OCI-LY3 (cell line): ENCODE results near the gene SH3GL3.

Experiments
- H2AFZ ChIP-seq: fragments of 200-600, 300-600 bp; shearing (Covaris generic); 2 replicates; pipeline ENCODE4 v1.6.0; 2014; ENCODE audit warnings: antibody characterized with exemption, low read depth, low read length
- H3K27ac ChIP-seq: fragments of 200-600, 300-600 bp; sonication (generic); 2 replicates; pipeline ENCODE4 v1.5.1; 2014; ENCODE audit warnings: mild to moderate bottlenecking, low read length, moderate library complexity, mixed read lengths
- H3K27me3 ChIP-seq: fragments of 200-600, 300-600 bp; sonication (generic); 2 replicates; pipeline ENCODE4 v1.6.1; 2014; ENCODE audit warnings: low read depth, low read length, mixed read lengths
- H3K36me3 ChIP-seq: fragments of 200-600, 300-600 bp; sonication (generic); replicated peaks from 2 replicates; pipeline ENCODE3; 2014; ENCODE audit warnings: low read depth, low read length, mixed read lengths
- H3K4me1 ChIP-seq: fragments of 300-600, 200-600 bp; sonication (generic); 2 replicates; pipeline ENCODE4 v1.6.1; 2014; ENCODE audit warnings: low read length, mixed read lengths
- H3K4me2 ChIP-seq: fragments of 200-600, 300-600 bp; sonication (generic); 2 replicates; pipeline ENCODE4 v1.6.1; 2014; ENCODE audit warnings: low read length, mixed read lengths
- H3K4me3 ChIP-seq: fragments of 300-600, 200-600 bp; sonication (generic); 2 replicates; pipeline ENCODE4 v1.5.1; 2014; ENCODE audit warnings: antibody characterized with exemption, mild to moderate bottlenecking, low read length, moderate library complexity
- H3K79me2 ChIP-seq: fragments of 300-600, 200-600 bp; shearing (Covaris generic); 2 replicates; pipeline ENCODE4 v1.6.1; 2014; ENCODE audit warnings: mild to moderate bottlenecking, low read length, mixed read lengths
- H3K9ac ChIP-seq: fragments of 300-600, 200-600 bp; shearing (Covaris generic); 2 replicates; pipeline ENCODE4 v1.6.0; 2014; ENCODE audit warnings: mild to moderate bottlenecking, low read length, moderate library complexity
- H3K9me3 ChIP-seq: fragments of 200-600, 300-600 bp; shearing (Covaris generic); 2 replicates; pipeline ENCODE4 v1.6.1; 2014; ENCODE audit warnings: low read length, mixed read lengths; ENCODE audit not compliant: insufficient read depth
- H4K20me1 ChIP-seq: fragments of 200-600, 300-600 bp; sonication (generic); 2 replicates; pipeline ENCODE4 v1.6.1; 2016; ENCODE audit warnings: low read length, mixed read lengths; ENCODE audit not compliant: insufficient read depth
- EZH2phosphoT487 ChIP-seq: fragments of 200-600 bp; shearing (Covaris generic); IDR thresholded peaks from 2 replicates; pipeline ENCODE4 v1.6.1; 2018; ENCODE audit warnings: antibody characterized with exemption, mixed run types, low read depth
- TF ChIP-seq, protein P1 (sequence below): fragments of 200-600, 300-600 bp; sonication (generic); IDR thresholded peaks from 2 replicates; pipeline ENCODE4 v1.5.1; 2014; ENCODE audit warnings: antibody characterized with exemption, low read length, low read depth

Gene SH3GL3

DNA sequence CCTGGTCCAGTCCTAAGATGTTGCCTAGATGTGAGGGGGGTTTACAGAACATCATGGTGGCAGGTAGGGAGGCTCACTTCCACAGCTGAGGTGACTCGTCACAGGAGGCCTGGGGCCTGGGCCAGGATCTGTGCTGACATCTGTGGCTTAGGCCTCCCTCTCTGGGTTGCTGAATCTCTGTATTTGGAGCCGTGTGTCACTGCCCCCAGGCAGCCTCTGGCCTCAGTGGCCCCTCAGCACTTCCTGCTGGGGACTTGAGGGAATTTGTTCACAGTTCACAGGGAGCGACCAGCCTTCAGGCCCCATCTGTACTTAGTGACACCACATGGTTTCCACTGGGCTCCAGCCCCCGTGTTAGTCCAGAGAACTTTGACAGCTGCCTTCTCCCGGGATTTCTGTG is 165.1 kb downstream of the SH3GL3 start:
- no peaks in the 10 kb centered on the region for H3K4me1 ChIP-seq
- H3K27ac ChIP-seq, result no peak overlapping the region
- no peaks in the 10 kb centered on the region for H3K9me3 ChIP-seq
- TF ChIP-seq, protein P1, sequence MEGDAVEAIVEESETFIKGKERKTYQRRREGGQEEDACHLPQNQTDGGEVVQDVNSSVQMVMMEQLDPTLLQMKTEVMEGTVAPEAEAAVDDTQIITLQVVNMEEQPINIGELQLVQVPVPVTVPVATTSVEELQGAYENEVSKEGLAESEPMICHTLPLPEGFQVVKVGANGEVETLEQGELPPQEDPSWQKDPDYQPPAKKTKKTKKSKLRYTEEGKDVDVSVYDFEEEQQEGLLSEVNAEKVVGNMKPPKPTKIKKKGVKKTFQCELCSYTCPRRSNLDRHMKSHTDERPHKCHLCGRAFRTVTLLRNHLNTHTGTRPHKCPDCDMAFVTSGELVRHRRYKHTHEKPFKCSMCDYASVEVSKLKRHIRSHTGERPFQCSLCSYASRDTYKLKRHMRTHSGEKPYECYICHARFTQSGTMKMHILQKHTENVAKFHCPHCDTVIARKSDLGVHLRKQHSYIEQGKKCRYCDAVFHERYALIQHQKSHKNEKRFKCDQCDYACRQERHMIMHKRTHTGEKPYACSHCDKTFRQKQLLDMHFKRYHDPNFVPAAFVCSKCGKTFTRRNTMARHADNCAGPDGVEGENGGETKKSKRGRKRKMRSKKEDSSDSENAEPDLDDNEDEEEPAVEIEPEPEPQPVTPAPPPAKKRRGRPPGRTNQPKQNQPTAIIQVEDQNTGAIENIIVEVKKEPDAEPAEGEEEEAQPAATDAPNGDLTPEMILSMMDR, result no peak
- TF ChIP-seq EZH2phosphoT487, result no peak
- no peaks in the 10 kb centered on the region for H3K36me3 ChIP-seq
- H3K27me3 ChIP-seq, result 0 out of 2 replicates have a peak, but pooled peaks cover 2% of the 10 kb centered on the region
- H4K20me1 ChIP-seq, result no peaks in the 10 kb centered on the region
- H3K4me2 ChIP-seq, result no peak overlapping the region
- H2AFZ ChIP-seq, result no peak overlapping the region
- no peak overlapping the region for H3K4me3 ChIP-seq
- no peaks in the 10 kb centered on the region for H3K79me2 ChIP-seq
- no peak overlapping the region for H3K9ac ChIP-seq

DNA sequence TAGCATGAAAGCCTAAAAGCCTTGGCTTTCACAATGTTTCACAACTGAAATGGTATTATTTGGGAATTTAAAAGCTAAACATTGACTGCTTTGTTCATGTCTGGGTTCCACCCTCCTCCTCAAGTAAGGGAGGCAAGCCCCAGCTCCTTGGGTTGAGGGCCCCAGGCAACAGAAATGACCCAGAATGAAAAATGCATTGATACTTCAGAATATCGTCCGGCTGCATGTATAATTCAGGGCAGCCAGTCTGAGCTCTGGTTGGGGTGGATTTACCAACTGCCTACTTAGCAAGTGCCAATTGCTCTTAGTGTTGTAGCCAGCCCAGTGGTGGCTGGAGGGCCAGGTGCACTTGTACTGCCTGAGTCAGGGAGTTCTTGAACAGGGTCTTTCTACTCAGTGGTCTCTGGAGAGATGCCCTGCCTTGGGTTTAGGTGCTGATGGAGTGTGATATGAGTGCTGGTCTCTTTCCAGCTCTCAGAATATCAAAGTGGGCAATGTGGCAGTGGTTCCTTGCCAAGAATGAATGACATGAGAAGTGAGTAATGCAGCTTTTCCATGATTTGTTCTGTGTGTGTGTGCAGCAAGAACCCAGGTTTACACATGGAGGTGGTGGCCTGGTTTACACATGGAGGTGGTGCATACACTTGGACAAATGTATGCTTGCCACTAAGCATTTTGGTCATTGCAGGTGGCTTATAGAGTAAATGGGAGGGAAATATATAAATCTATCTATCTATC is 165.9 kb downstream of the SH3GL3 start:
- no peak overlapping the region for H3K4me3 ChIP-seq
- H3K79me2 ChIP-seq, result no peaks in the 10 kb centered on the region
- no peaks in the 10 kb centered on the region for H3K9me3 ChIP-seq
- no peak overlapping the region for H3K4me2 ChIP-seq
- H2AFZ ChIP-seq, result no peak overlapping the region
- H3K9ac ChIP-seq, result no peak overlapping the region
- H3K27ac ChIP-seq, result no peak overlapping the region
- no peaks in the 10 kb centered on the region for H3K27me3 ChIP-seq
- TF ChIP-seq, protein P1, result no peak
- TF ChIP-seq EZH2phosphoT487, result no peak
- no peaks in the 10 kb centered on the region for H3K4me1 ChIP-seq
- H3K36me3 ChIP-seq, result no peaks in the 10 kb centered on the region
- no peaks in the 10 kb centered on the region for H4K20me1 ChIP-seq

DNA sequence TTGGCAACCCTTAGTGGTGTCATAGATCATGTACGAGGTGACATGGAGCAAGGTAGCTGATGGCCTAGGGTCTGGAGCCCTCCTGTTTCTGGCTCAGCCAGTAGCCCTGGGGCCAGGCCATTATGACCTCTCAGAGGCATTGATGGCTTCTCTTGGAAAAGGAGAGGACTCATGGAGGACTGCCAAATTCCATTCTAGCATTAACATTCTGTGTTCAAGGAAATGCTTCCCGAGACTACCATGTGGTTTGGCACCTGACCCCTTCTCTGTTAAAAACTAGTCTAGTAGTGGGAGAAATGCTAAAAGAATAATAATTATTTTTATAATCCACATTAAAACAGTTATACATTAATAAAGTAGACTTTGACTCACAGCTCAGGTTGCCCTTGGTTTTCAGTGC is 166.6 kb downstream of the SH3GL3 start:
- TF ChIP-seq, protein P1, result no peak
- no peak for TF ChIP-seq EZH2phosphoT487
- Histone ChIP-seq H3K27ac (no peak overlapping the region), H3K9me3 (no peaks in the 10 kb centered on the region), H3K36me3 (no peaks in the 10 kb centered on the region), H3K79me2 (no peaks in the 10 kb centered on the region), H2AFZ (no peak overlapping the region), H3K4me1 (no peaks in the 10 kb centered on the region), H4K20me1 (no peaks in the 10 kb centered on the region), H3K9ac (no peak overlapping the region), H3K4me2 (no peak overlapping the region), H3K4me3 (no peak overlapping the region), H3K27me3 (no peaks in the 10 kb centered on the region)

DNA sequence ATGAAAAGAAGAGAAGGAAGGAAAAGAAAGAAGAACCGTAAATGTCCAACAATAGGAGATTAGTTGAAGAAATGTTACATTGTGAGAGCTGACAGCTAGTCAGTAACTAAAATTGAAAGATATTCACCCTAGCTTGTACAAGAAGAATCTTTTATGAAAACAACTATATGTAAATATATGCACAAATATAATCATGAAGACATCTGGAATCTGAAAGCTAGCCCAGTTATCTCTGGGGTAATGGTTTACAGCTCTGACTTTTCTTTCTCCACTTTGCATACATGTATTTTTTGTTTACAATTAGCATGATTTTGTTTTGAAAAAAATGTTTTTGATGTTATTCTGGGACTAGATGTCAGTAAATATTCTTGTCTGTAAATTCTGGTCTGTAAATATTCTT is 169.7 kb downstream of the SH3GL3 start:
- TF ChIP-seq EZH2phosphoT487, result no peak
- TF ChIP-seq, protein P1, result no peak
- Histone ChIP-seq H2AFZ (no peak overlapping the region), H3K36me3 (no peaks in the 10 kb centered on the region), H3K27ac (no peak overlapping the region), H4K20me1 (no peaks in the 10 kb centered on the region), H3K79me2 (no peaks in the 10 kb centered on the region), H3K9ac (no peak overlapping the region), H3K27me3 (peaks cover 3% of the 10 kb centered on the region; the same call in 1 of the 2 replicates), H3K4me3 (no peak overlapping the region), H3K9me3 (no peaks in the 10 kb centered on the region), H3K4me1 (no peaks in the 10 kb centered on the region), H3K4me2 (no peak overlapping the region)
